Measurements from ENCODE around the gene GALNT2. TPM values are rescaled to one million over a fixed set of nuclear protein-coding genes. Genes with fewer than 3 reads are reported as not detected.

The GALNT2 gene
- total RNA-seq, 1 donor from 2014 or later = 31.9 TPM

- DNase-seq (ENCODE audit: low read depth) (peak; percentile 93), FAIRE-seq (no peak)
- Histone ChIP-seq H3K4me3 (ENCODE audit: low read depth, low read length) (no peak overlapping the region), H3K36me3 (ENCODE audit: control insufficient read depth, insufficient read depth, low read length) (no peaks in the 10 kb centered on the region), H3K27me3 (ENCODE audit: control insufficient read depth, insufficient read depth, low read length) (no peaks in the 10 kb centered on the region)
- TF ChIP-seq CTCF (IDR thresholded peaks at IDR 0.05; ENCODE audit: insufficient read depth, low read length, severe bottlenecking) = no peak
These were observed 39.0 kb downstream of the GALNT2 start for GRCh38 chr1:230105754-230106625.

- Histone ChIP-seq H3K27me3 (ENCODE audit: control insufficient read depth, insufficient read depth, low read length) (no peaks in the 10 kb centered on the region), H3K4me3 (ENCODE audit: low read depth, low read length) (no peak overlapping the region), H3K36me3 (ENCODE audit: control insufficient read depth, insufficient read depth, low read length) (no peaks in the 10 kb centered on the region)
- no peak for DNase-seq (ENCODE audit: low read depth)
- no peak for FAIRE-seq
- no peak for TF ChIP-seq CTCF (IDR thresholded peaks at IDR 0.05; ENCODE audit: insufficient read depth, low read length, severe bottlenecking)
These were observed 40.9 kb downstream of the GALNT2 start for GRCh38 chr1:230107941-230108340.

- no peak for TF ChIP-seq CTCF (IDR thresholded peaks at IDR 0.05; ENCODE audit: insufficient read depth, low read length, severe bottlenecking)
- Histone ChIP-seq H3K36me3 (ENCODE audit: control insufficient read depth, insufficient read depth, low read length) (no peaks in the 10 kb centered on the region), H3K4me3 (ENCODE audit: low read depth, low read length) (no peak overlapping the region), H3K27me3 (ENCODE audit: control insufficient read depth, insufficient read depth, low read length) (no peaks in the 10 kb centered on the region)
- DNase-seq (ENCODE audit: low read depth) = no peak
- no peak for FAIRE-seq
These were observed 41.5 kb downstream of the GALNT2 start for GRCh38 chr1:230108580-230108979.

- no peak for TF ChIP-seq CTCF (IDR thresholded peaks at IDR 0.05; ENCODE audit: insufficient read depth, low read length, severe bottlenecking)
- DNase-seq (ENCODE audit: low read depth) (no peak), FAIRE-seq (no peak)
- H3K36me3 ChIP-seq (ENCODE audit: control insufficient read depth, insufficient read depth, low read length) = no peaks in the 10 kb centered on the region
- no peaks in the 10 kb centered on the region for H3K27me3 ChIP-seq (ENCODE audit: control insufficient read depth, insufficient read depth, low read length)
- no peak overlapping the region for H3K4me3 ChIP-seq (ENCODE audit: low read depth, low read length)
These were observed 42.0 kb downstream of the GALNT2 start for GRCh38 chr1:230109066-230109465.

- no peak for FAIRE-seq
These were observed 43.0 kb downstream of the GALNT2 start for GRCh38 chr1:230109895-230110667.

More at GRCh38 chr1:230109895-230110667, 43.0 kb downstream of the GALNT2 start:
- no peak for DNase-seq (ENCODE audit: low read depth)
- no peak for TF ChIP-seq CTCF (IDR thresholded peaks at IDR 0.05; ENCODE audit: insufficient read depth, low read length, severe bottlenecking)
- no peak overlapping the region for H3K4me3 ChIP-seq (ENCODE audit: low read depth, low read length)
- no peaks in the 10 kb centered on the region for H3K36me3 ChIP-seq (ENCODE audit: control insufficient read depth, insufficient read depth, low read length)
- H3K27me3 ChIP-seq (ENCODE audit: control insufficient read depth, insufficient read depth, low read length) = no peaks in the 10 kb centered on the region
